Keratinocyte (primary cell): Measurements from ENCODE around the gene TFRC. TPM values are rescaled to one million over a fixed set of nuclear protein-coding genes. Genes with fewer than 3 reads are reported as not detected.

ENCODE experiments used
- DNase-seq: peaks from one replicate; pipeline ENCODE4 v3.0.0-alpha.2; 2011; ENCODE audit warnings: low read depth, missing footprints, low spot score
- FAIRE-seq: peaks from 2 replicates; lab custom pipeline; 2011; peaks lifted over from hg19 to GRCh38; lab: Jason Lieb, UNC
- H2AFZ ChIP-seq: 2 replicates; pipeline ENCODE4 v1.6.0; 2012; ENCODE audit warnings: low read length, control low read depth, inconsistent platforms; ENCODE audit not compliant: control insufficient read depth
- H3K27ac ChIP-seq: 2 replicates; pipeline ENCODE4 v1.5.1; 2011; ENCODE audit warnings: low read length; ENCODE audit not compliant: control insufficient read depth, insufficient read depth
- H3K27me3 ChIP-seq: 3 replicates; pipeline ENCODE4 v1.6.0; 2011; ENCODE audit warnings: low read length; ENCODE audit not compliant: control insufficient read depth, insufficient read depth; ENCODE audit errors: extremely low read depth
- H3K36me3 ChIP-seq, 2 experiments: 2 replicates in 1 of 2; 3 replicates in 1 of 2; pipeline ENCODE4 v1.5.1; 2011; ENCODE audit warnings: low read length in 2 of 2, mild to moderate bottlenecking in 1 of 2; ENCODE audit not compliant: control insufficient read depth in 2 of 2, insufficient read depth in 2 of 2; ENCODE audit errors: extremely low read depth in 1 of 2
- H3K4me1 ChIP-seq: 3 replicates; pipeline ENCODE4 v1.5.1; 2011; ENCODE audit warnings: low read length; ENCODE audit not compliant: control insufficient read depth, insufficient read depth; ENCODE audit errors: extremely low read depth
- H3K4me2 ChIP-seq: 3 replicates; pipeline ENCODE4 v1.6.0; 2011; ENCODE audit warnings: low read depth, low read length; ENCODE audit not compliant: control insufficient read depth, insufficient read depth; ENCODE audit errors: extremely low read depth
- H3K4me3 ChIP-seq, 3 experiments: fragments of 200-600 bp in 1 of 3; sonication (generic) in 1 of 3; 2 replicates in 2 of 3; 3 replicates in 1 of 3; pipeline ENCODE4 v1.5.1; 2011 to 2016; ENCODE audit warnings: low read length in 3 of 3, mild to moderate bottlenecking in 3 of 3, control low read depth in 2 of 3, inconsistent platforms in 1 of 3, low read depth in 1 of 3, mixed read lengths in 1 of 3, mixed run types in 1 of 3, moderate library complexity in 1 of 3; ENCODE audit not compliant: control insufficient read depth in 2 of 3, insufficient read depth in 2 of 3; ENCODE audit errors: extremely low read depth in 1 of 3
- H3K79me2 ChIP-seq: 2 replicates; pipeline ENCODE4 v1.6.0; 2012; ENCODE audit warnings: low read length; ENCODE audit not compliant: control insufficient read depth, insufficient read depth
- H3K9ac ChIP-seq: 3 replicates; pipeline ENCODE4 v1.6.0; 2011; ENCODE audit warnings: low read length; ENCODE audit not compliant: control insufficient read depth, insufficient read depth; ENCODE audit errors: extremely low read depth
- H3K9me1 ChIP-seq: 3 replicates; pipeline ENCODE4 v1.6.0; 2011; ENCODE audit warnings: low read length; ENCODE audit not compliant: control insufficient read depth, insufficient read depth; ENCODE audit errors: extremely low read depth
- H3K9me3 ChIP-seq: 2 replicates; pipeline ENCODE4 v1.5.1; 2012; ENCODE audit warnings: low read depth, low read length; ENCODE audit not compliant: control insufficient read depth
- H4K20me1 ChIP-seq: 3 replicates; pipeline ENCODE4 v1.6.0; 2011; ENCODE audit warnings: low read length; ENCODE audit not compliant: control insufficient read depth, insufficient read depth; ENCODE audit errors: extremely low read depth
- CTCF ChIP-seq, 3 experiments: IDR thresholded peaks in 1 of 3; conservative IDR thresholded peaks in 1 of 3; optimal IDR thresholded peaks in 1 of 3; 2 replicates in 2 of 3; 3 replicates in 1 of 3; pipeline versions ENCODE3 to v1.5.1; 2011; ENCODE audit warnings: low read length in 3 of 3, mild to moderate bottlenecking in 3 of 3, moderate library complexity in 2 of 3, control low read depth in 1 of 3, inconsistent platforms in 1 of 3; ENCODE audit not compliant: insufficient read depth in 2 of 3; ENCODE audit errors: extremely low read depth in 1 of 3
- EZH2 ChIP-seq: IDR thresholded peaks from one replicate; pipeline ENCODE4 v1.6.1; 2012; ENCODE audit warnings: inconsistent platforms, mild to moderate bottlenecking, low read length, moderate library complexity
- dilution Hi-C: fragments of 300-500 bp; cut with MboI; formaldehyde crosslinking; loops from one replicate; pipeline ENCODE4 v1.7.0; 2020; ENCODE audit warnings: low sequenced_read_pairs; ENCODE audit not compliant: extremely low pct_ligation_motif_present
- polyA plus RNA-seq, 5 experiments: library from polyadenylated mRNA; depleted of rRNA in 3 of 5; stranded (reverse) in 3 of 5; stranded (forward) in 1 of 5; unstranded in 1 of 5; fragments of >200 nt; gene quantifications; 1 replicate in 1 of 5; 2 replicates in 3 of 5; 3 replicates in 1 of 5; pipeline versions ENCODE4 v1.2.1 to v1.2.3, GENCODE V29; 2011 to 2012; ENCODE audit warnings: missing spikeins in 2 of 5, low read depth in 1 of 5, low replicate concordance in 1 of 5

TFRC gene
- polyA plus RNA-seq, 1 donor (not counting 4 experiments of a cell fraction or from before 2014, with no cell fraction given), result 109 TPM

- no peak overlapping the region for H3K4me2 ChIP-seq
- no peak overlapping the region for H3K9ac ChIP-seq
- no peaks in the 10 kb centered on the region for H3K9me3 ChIP-seq
- FAIRE-seq (no peak), DNase-seq (no peak)
- dilution Hi-C loops, result no loop called here
- H3K36me3 ChIP-seq, result peaks cover 33 to 45% of the 10 kb centered on the region in 2 experiments
- no peak overlapping the region for H2AFZ ChIP-seq
- H4K20me1 ChIP-seq, result peaks cover 4% of the 10 kb centered on the region
- H3K27ac ChIP-seq, result no peak overlapping the region
- H3K27me3 ChIP-seq, result no peaks in the 10 kb centered on the region
- H3K4me1 ChIP-seq, result no peaks in the 10 kb centered on the region
- H3K9me1 ChIP-seq, result no peaks in the 10 kb centered on the region
- H3K4me3 ChIP-seq, result no peak overlapping the region
- no peaks in the 10 kb centered on the region for H3K79me2 ChIP-seq
- TF ChIP-seq EZH2 (no peak), CTCF (optimal IDR thresholded peaks at IDR 0.05 in 1 of 3, IDR thresholded peaks at IDR 0.05 in 1 of 3, conservative IDR thresholded peaks at IDR 0.05 in 1 of 3; ENCODE audit: extremely low read depth in 1 of 3, insufficient read depth in 2 of 3, low read length in 3 of 3) (no peak)
Measured at GRCh38 chr3:196063456-196063855, 18.4 kb downstream of the TFRC start.

GRCh38 chr3:196063049-196063448 is 18.8 kb downstream of the TFRC start:
- no peak overlapping the region for H3K4me3 ChIP-seq
- H4K20me1 ChIP-seq, result peaks cover 4% of the 10 kb centered on the region
- TF ChIP-seq CTCF (optimal IDR thresholded peaks at IDR 0.05 in 1 of 3, IDR thresholded peaks at IDR 0.05 in 1 of 3, conservative IDR thresholded peaks at IDR 0.05 in 1 of 3; ENCODE audit: extremely low read depth in 1 of 3, insufficient read depth in 2 of 3, low read length in 3 of 3) (no peak), EZH2 (no peak)
- H3K79me2 ChIP-seq, result no peaks in the 10 kb centered on the region
- H3K4me1 ChIP-seq, result no peaks in the 10 kb centered on the region
- no peak overlapping the region for H3K27ac ChIP-seq
- H3K9me1 ChIP-seq, result no peaks in the 10 kb centered on the region
- DNase-seq, result no peak
- H3K27me3 ChIP-seq, result no peaks in the 10 kb centered on the region
- no peak for FAIRE-seq
- H3K36me3 ChIP-seq, result peaks cover 34 to 46% of the 10 kb centered on the region in 2 experiments
- H3K9ac ChIP-seq, result no peak overlapping the region
- no peak overlapping the region for H2AFZ ChIP-seq
- dilution Hi-C loops, result no loop called here
- H3K4me2 ChIP-seq, result no peak overlapping the region
- H3K9me3 ChIP-seq, result no peaks in the 10 kb centered on the region
